GM12878 (cell line): Measurements from ENCODE around the gene MAML3. TPM values are rescaled to one million over a fixed set of nuclear protein-coding genes. Genes with fewer than 3 reads are reported as not detected.

Source experiments
- ATAC-seq: fragments of 200-7000 bp; cut with Tn5 transposase; 3 replicates; pipeline ENCODE4 v1.9.1; 2020; ENCODE audit warnings: mild to moderate bottlenecking, moderate library complexity
- BruUV-seq: library from RNA; stranded (reverse); fragments of 400-500 nt; replicated peaks from 2 replicates; lab custom pipeline; 2021; lab: Mats Ljungman, UMichigan
- CTCF ChIA-PET: fragments of 300-600 bp; sonication (Branson Sonifier 250); formaldehyde crosslinking; extraction: SDS; loops from one replicate; lab custom pipeline; 2021; ENCODE audit warnings: inconsistent platforms; lab: Yijun Ruan, JAX
- POLR2A ChIA-PET: fragments of 350-600 bp; formaldehyde crosslinking; extraction: SDS; loops from one replicate; lab custom pipeline; 2021; ENCODE audit warnings: inconsistent platforms; lab: Charles Lee
- RAD21 ChIA-PET: fragments of 300-600 bp; sonication (Branson Sonifier 250); formaldehyde crosslinking; loops from one replicate; lab custom pipeline; 2023; ENCODE audit warnings: antibody characterized with exemption; ENCODE audit not compliant: unreplicated experiment; lab: Charles Lee
- SMC1A ChIA-PET: fragments of 300-600 bp; sonication (Branson Sonifier 250); formaldehyde crosslinking; loops from one replicate; lab custom pipeline; 2023; ENCODE audit not compliant: unreplicated experiment, uncharacterized antibody; lab: Charles Lee
- DNase-seq: peaks from one replicate; pipeline ENCODE4 v3.0.0-alpha.2; 2011; ENCODE audit warnings: low read depth, low spot score
- FAIRE-seq: peaks from 3 replicates; lab custom pipeline; 2011; peaks lifted over from hg19 to GRCh38; lab: Jason Lieb, UNC
- H2AFZ ChIP-seq: 2 replicates; pipeline ENCODE4 v1.6.0; 2011; ENCODE audit warnings: low read depth, low read length, control low read depth; ENCODE audit not compliant: control insufficient read depth
- H3K27ac ChIP-seq: 2 replicates; pipeline ENCODE4 v1.5.1; 2011; ENCODE audit warnings: control low read depth; ENCODE audit not compliant: control insufficient read depth, insufficient read depth
- H3K27me3 ChIP-seq, 2 experiments: replicated peaks in 1 of 2; 2 replicates each; pipeline versions ENCODE4 v1.6.0 to v1.6.1; 2011; ENCODE audit warnings: low read length in 1 of 2; ENCODE audit not compliant: control insufficient read depth in 2 of 2, insufficient read depth in 2 of 2
- H3K36me3 ChIP-seq, 2 experiments: 2 replicates each; pipeline ENCODE4 v1.5.1; 2011; ENCODE audit warnings: low read length in 1 of 2; ENCODE audit not compliant: control insufficient read depth in 2 of 2, insufficient read depth in 2 of 2
- H3K4me1 ChIP-seq: 2 replicates; pipeline ENCODE4 v1.6.1; 2011; ENCODE audit warnings: mild to moderate bottlenecking, low read length, moderate library complexity, mixed read lengths; ENCODE audit not compliant: control insufficient read depth, insufficient read depth
- H3K4me2 ChIP-seq: 2 replicates; pipeline ENCODE4 v1.6.0; 2011; ENCODE audit warnings: control low read depth; ENCODE audit not compliant: control insufficient read depth, insufficient read depth
- H3K4me3 ChIP-seq: fragments of 200-600 bp; sonication (generic); 2 replicates; pipeline ENCODE4 v1.5.1; 2016
- H3K79me2 ChIP-seq: 2 replicates; pipeline ENCODE4 v1.6.0; 2011; ENCODE audit warnings: low read length; ENCODE audit not compliant: control insufficient read depth, insufficient read depth
- H3K9ac ChIP-seq: 2 replicates; pipeline ENCODE4 v1.8.0; 2011; ENCODE audit warnings: low read length, control low read depth, mixed read lengths; ENCODE audit not compliant: control insufficient read depth, insufficient read depth
- H3K9me3 ChIP-seq: replicated peaks from 3 replicates; pipeline ENCODE4 v1.5.1; 2011; ENCODE audit warnings: mild to moderate bottlenecking, low read length; ENCODE audit not compliant: control insufficient read depth, insufficient read depth
- H4K20me1 ChIP-seq: 2 replicates; pipeline ENCODE4 v1.6.0; 2011; ENCODE audit not compliant: control insufficient read depth, insufficient read depth
- ATF7 ChIP-seq: fragments of 450-650 bp; IDR thresholded peaks from 2 replicates; pipeline ENCODE4 v1.6.1; 2016; ENCODE audit warnings: low read depth, mild to moderate bottlenecking
- CHD4 ChIP-seq: fragments of 200-600 bp; sonication (generic); IDR thresholded peaks from 2 replicates; pipeline ENCODE4 v1.6.1; 2016; ENCODE audit warnings: mild to moderate bottlenecking
- FOS ChIP-seq: IDR thresholded peaks from 3 replicates; pipeline ENCODE4 v1.6.1; 2011; ENCODE audit warnings: borderline replicate concordance; ENCODE audit not compliant: insufficient read length; ENCODE audit errors: extremely low read depth
- FOXM1 ChIP-seq: IDR thresholded peaks from 2 replicates; pipeline ENCODE4 v1.6.1; 2012; ENCODE audit warnings: low read depth, mild to moderate bottlenecking, inconsistent platforms, low read length, moderate library complexity
- GABPA ChIP-seq: IDR thresholded peaks from 2 replicates; pipeline ENCODE4 v1.6.1; 2014; ENCODE audit warnings: antibody characterized with exemption, low read depth, mild to moderate bottlenecking, inconsistent platforms
- POLR2A ChIP-seq: IDR thresholded peaks from 2 replicates; pipeline ENCODE4 v1.6.1; 2011; ENCODE audit warnings: low read depth, mild to moderate bottlenecking, low read length
- PRDM15 ChIP-seq: fragments of 450-650 bp; formaldehyde crosslinking; IDR thresholded peaks from 2 replicates; pipeline ENCODE4 v1.4.0; 2020; ENCODE audit warnings: mild to moderate bottlenecking, moderate library complexity
- RB1 ChIP-seq: fragments of 450-650 bp; formaldehyde crosslinking; IDR thresholded peaks from 2 replicates; pipeline ENCODE4 v1.6.1; 2017; ENCODE audit warnings: mild to moderate bottlenecking, borderline replicate concordance
- STAT3 ChIP-seq: IDR thresholded peaks from 2 replicates; pipeline ENCODE4 v1.6.1; 2011; ENCODE audit warnings: low read depth, low read length, improper control_type of control experiment
- TBL1XR1 ChIP-seq: IDR thresholded peaks from 2 replicates; pipeline ENCODE4 v1.6.1; 2012; ENCODE audit warnings: low read depth, low read length, improper control_type of control experiment
- TCF7 ChIP-seq: IDR thresholded peaks from 2 replicates; pipeline ENCODE4 v1.6.1; 2014; ENCODE audit warnings: antibody characterized with exemption, borderline replicate concordance
- USF1 ChIP-seq: IDR thresholded peaks from 2 replicates; pipeline ENCODE4 v1.6.1; 2011; ENCODE audit warnings: borderline replicate concordance, low read depth, mild to moderate bottlenecking, moderate library complexity, mixed read lengths, low read length; ENCODE audit not compliant: insufficient read depth; ENCODE audit errors: extremely low read length
- USF2 ChIP-seq: IDR thresholded peaks from 2 replicates; pipeline ENCODE4 v1.6.1; 2011; ENCODE audit warnings: low read depth, low read length, improper control_type of control experiment, borderline replicate concordance
- ZNF207 ChIP-seq: fragments of 450-650 bp; IDR thresholded peaks from 2 replicates; pipeline ENCODE4 v1.6.1; 2014; ENCODE audit warnings: antibody characterized with exemption, mild to moderate bottlenecking, borderline replicate concordance
- WGBS: methylation state at CpG from one replicate; pipeline ENCODE4 v1.1.6; 2016; ENCODE audit warnings: low lambda C conversion rate; ENCODE audit not compliant: insufficient replicate concordance, insufficient coverage; ENCODE audit errors: missing lambda C conversion rate; 5-methylcytosine and 5-hydroxymethylcytosine counted together
- in situ Hi-C: fragments of 300-500 bp; cut with MboI; formaldehyde crosslinking; loops from 9 replicates; pipeline ENCODE4 v1.14.3; 2018; ENCODE audit warnings: mixed read lengths
- intact Hi-C: fragments of 100-400 bp; cut with micrococcal nuclease; formaldehyde crosslinking; loops from one replicate; pipeline ENCODE4 v1.14.2; 2022; ENCODE audit not compliant: unreplicated experiment
- polyA plus RNA-seq, 11 experiments: library from polyadenylated mRNA; depleted of rRNA in 4 of 11; unstranded in 6 of 11; stranded (reverse) in 5 of 11; fragments of >200 nt; fragmentation: Nextera tagmentation in 4 of 11; fragmentation: Illumina TruSeq in 1 of 11; extraction: Ambion mirVana in 4 of 11; extraction: Trizol in 1 of 11; gene quantifications; 1 replicate in 1 of 11; 2 replicates in 10 of 11; pipeline versions ENCODE4 v1.2.1 to v1.2.3, GENCODE V29; 2011 to 2016; ENCODE audit warnings: inconsistent platforms in 2 of 11, missing spikeins in 2 of 11, low read depth in 1 of 11
- total RNA-seq, 4 experiments: library from RNA; depleted of rRNA in 3 of 4; stranded (reverse); fragments of >200 nt in 3 of 4; fragmentation: Illumina TruSeq in 1 of 4; extraction: Trizol in 1 of 4; gene quantifications; 2 replicates each; pipeline versions ENCODE4 v1.2.1 to v1.2.3, GENCODE V29; 2013 to 2021

The MAML3 gene
- total and polyA plus RNA-seq, 10 of the 15 experiments (the other 5 are each of a cell fraction or from before 2014, with no cell fraction given), result under 0.01 to 0.53 (median 0.06) TPM; not detected in 2

- H3K36me3 ChIP-seq, result no peaks in the 10 kb centered on the region
- ChIA-PET SMC1A (no interaction called here), CTCF (no interaction called here), RAD21 (no interaction called here), POLR2A (no interaction called here)
- H3K9me3 ChIP-seq, result no peaks in the 10 kb centered on the region
- ATAC-seq, result no peak
- in situ Hi-C loops (no loop called here), intact Hi-C loops (no loop called here)
- no peaks in the 10 kb centered on the region for H3K79me2 ChIP-seq
- no peak overlapping the region for H3K27ac ChIP-seq
- DNase-seq, result no peak
- H2AFZ ChIP-seq, result no peak overlapping the region
- no peaks in the 10 kb centered on the region; a peak in 1 of 4 replicates for H3K27me3 ChIP-seq
- no peaks in the 10 kb centered on the region for H4K20me1 ChIP-seq
- H3K9ac ChIP-seq, result no peak overlapping the region
- H3K4me2 ChIP-seq, result no peak overlapping the region
- 0% methylated on average over 2 of the region's 2 CpGs for WGBS
- BruUV-seq, result no TSS peak
- FAIRE-seq, result no peak
- H3K4me3 ChIP-seq, result no peak overlapping the region
- TF ChIP-seq ZNF207, result no peak
- TF ChIP-seq USF2, result no peak
- TF ChIP-seq USF1, result no peak
- TF ChIP-seq TBL1XR1, result no peak
- no peak for TF ChIP-seq GABPA
- TF ChIP-seq TCF7, result no peak
- TF ChIP-seq CHD4, result no peak
- no peak for TF ChIP-seq ATF7
- no peak for TF ChIP-seq RB1
- no peak for TF ChIP-seq STAT3
- no peak for TF ChIP-seq POLR2A
- no peak for TF ChIP-seq FOXM1
- TF ChIP-seq FOS, result no peak
- no peak for TF ChIP-seq PRDM15
- H3K4me1 ChIP-seq, result peaks cover 5% of the 10 kb centered on the region; the same call in 1 of the 2 replicates
Measured at GRCh38 chr4:140076307-140076706, 77.7 kb downstream of the MAML3 start.
